Gastrocnemius medialis (tissue), 4 donors: ENCODE data around the gene ST8SIA5. TPM values are rescaled to one million over a fixed set of nuclear protein-coding genes. Genes with fewer than 3 reads are reported as not detected.

Experiments
- ATAC-seq, 2 donors: fragments of 150-250 bp; one replicate each; pipeline ENCODE4 v1.9.1; 2016
- DNase-seq, 2 donors: peaks; one replicate each; pipeline ENCODE4 v3.0.0-alpha.2; 2019
- H3K27ac ChIP-seq, 4 donors: fragments of 200-600 bp; sonication (generic); 1 replicate in 1 of 4; 2 replicates in 3 of 4; pipeline ENCODE4 v1.5.1; 2016 to 2018; ENCODE audit warnings: mild to moderate bottlenecking in 2 of 4, moderate library complexity in 1 of 4
- H3K27me3 ChIP-seq, 3 donors: fragments of 200-600 bp; sonication (generic) in 2 of 3; 1 replicate in 1 of 3; 2 replicates in 2 of 3; pipeline versions ENCODE4 v1.5.1 to v1.6.0; 2016 to 2019; ENCODE audit warnings: mild to moderate bottlenecking in 1 of 3, moderate library complexity in 1 of 3
- H3K36me3 ChIP-seq, 2 donors: fragments of 200-600 bp; sonication (generic) in 1 of 2; one replicate each; pipeline ENCODE4 v1.5.1; 2017 to 2018
- H3K4me1 ChIP-seq, 2 donors: fragments of 200-600 bp; sonication (generic) in 1 of 2; one replicate each; pipeline ENCODE4 v1.5.1; 2016 to 2017; ENCODE audit warnings: mild to moderate bottlenecking in 2 of 2
- H3K4me3 ChIP-seq, 4 donors: fragments of 200-600 bp; sonication (generic) in 3 of 4; 1 replicate in 1 of 4; 2 replicates in 3 of 4; pipeline ENCODE4 v1.5.1; 2016 to 2019; ENCODE audit warnings: mild to moderate bottlenecking in 2 of 4
- H3K9me3 ChIP-seq, 3 donors: fragments of 200-600 bp; sonication (generic) in 2 of 3; 1 replicate in 1 of 3; 2 replicates in 2 of 3; pipeline ENCODE4 v1.5.1; 2016 to 2019
- CTCF ChIP-seq, 5 experiments: fragments of 450-650 bp in 3 of 5; fragments of 200-600 bp in 2 of 5; sonication (generic) in 2 of 5; IDR thresholded peaks in 4 of 5; conservative IDR thresholded peaks in 1 of 5; 1 replicate in 4 of 5; 2 replicates in 1 of 5; pipeline ENCODE4 v1.5.1; 2016 to 2019; ENCODE audit warnings: antibody characterized with exemption in 5 of 5, mild to moderate bottlenecking in 3 of 5, moderate library complexity in 3 of 5
- POLR2A ChIP-seq, 2 donors: fragments of 450-650 bp; IDR thresholded peaks; one replicate each; pipeline ENCODE4 v1.6.1; 2017; ENCODE audit warnings: antibody characterized with exemption in 2 of 2, mild to moderate bottlenecking in 2 of 2, moderate library complexity in 2 of 2
- in situ Hi-C, 4 donors: fragments of 200-750 bp; cut with MboI; loops; one replicate each; pipeline versions ENCODE4 v1.15.0 to v1.8.0; 2017; ENCODE audit warnings: low sequenced_read_pairs in 4 of 4
- intact Hi-C: fragments of 100-400 bp; cut with DNase I; formaldehyde crosslinking; loops from one replicate; pipeline ENCODE4 v1.15.1; 2023; ENCODE audit warnings: low total_unique reads
- total RNA-seq, 4 donors: library from RNA; depleted of rRNA; stranded (reverse); fragments of >200 nt; gene quantifications; one replicate each; pipeline versions ENCODE4 v1.1.0 to v1.2.3, GENCODE V29; 2016

The ST8SIA5 gene
- total RNA-seq, 4 donors from 2014 or later: 1.7 to 7.7 (median 3.6) TPM

GRCh38 chr18:46676182-46676835, 80.5 kb downstream of the ST8SIA5 start:
- no peaks in the 10 kb centered on the region for H3K9me3 ChIP-seq
- intact Hi-C loops (loop anchor here (10.0 kb wide), 1 partner anchor 178 kb away; no protein-coding TSS in a partner anchor), in situ Hi-C loops (no loop called here)
- peaks cover 0 to 25% of the 10 kb centered on the region in 2 donors for H3K4me1 ChIP-seq
- no peak for ATAC-seq
- no peak for DNase-seq
- no peak overlapping the region for H3K4me3 ChIP-seq
- no peaks in the 10 kb centered on the region for H3K27me3 ChIP-seq
- H3K36me3 ChIP-seq: no peaks in the 10 kb centered on the region
- H3K27ac ChIP-seq: no peak overlapping the region
- TF ChIP-seq POLR2A (IDR thresholded peaks at IDR 0.05): no peak
- TF ChIP-seq CTCF (IDR thresholded peaks at IDR 0.05 in 4 of 5, conservative IDR thresholded peaks at IDR 0.05 in 1 of 5): no peak

- H3K9me3 ChIP-seq: no peaks in the 10 kb centered on the region
- intact Hi-C loops (loop anchor here (10.0 kb wide), 1 partner anchor 180 kb away; no protein-coding TSS in a partner anchor), in situ Hi-C loops (no loop called here)
- H3K36me3 ChIP-seq: no peaks in the 10 kb centered on the region
- DNase-seq (peak; percentile 30 to 55), ATAC-seq (peak; percentile 67 to 87)
- TF ChIP-seq POLR2A (IDR thresholded peaks at IDR 0.05): no peak
- no peak for TF ChIP-seq CTCF (IDR thresholded peaks at IDR 0.05 in 4 of 5, conservative IDR thresholded peaks at IDR 0.05 in 1 of 5)
- H3K4me1 ChIP-seq: peaks cover 0 to 15% of the 10 kb centered on the region in 2 donors
- H3K27ac ChIP-seq: no peak overlapping the region
- H3K27me3 ChIP-seq: no peaks in the 10 kb centered on the region
- H3K4me3 ChIP-seq: no peak overlapping the region
Observed at GRCh38 chr18:46675112-46675511, 81.7 kb downstream of the ST8SIA5 start.

GRCh38 chr18:46672062-46672970, 84.5 kb downstream of the ST8SIA5 start:
- Histone ChIP-seq H3K4me1 (peaks cover 7 to 20% of the 10 kb centered on the region in 2 donors), H3K27ac (no peak overlapping the region), H3K9me3 (no peaks in the 10 kb centered on the region), H3K4me3 (no peak overlapping the region), H3K36me3 (no peaks in the 10 kb centered on the region), H3K27me3 (no peaks in the 10 kb centered on the region)
- in situ Hi-C loops: loop anchor here in 1 of 4 donors (25.0 kb wide), 1 partner anchor 385 kb away; no protein-coding TSS in a partner anchor
- TF ChIP-seq CTCF (IDR thresholded peaks at IDR 0.05 in 4 of 5, conservative IDR thresholded peaks at IDR 0.05 in 1 of 5) (no peak), POLR2A (IDR thresholded peaks at IDR 0.05) (no peak)
- ATAC-seq (no peak), DNase-seq (no peak)
- intact Hi-C loops: loop anchor here (10.0 kb wide), 1 partner anchor 182 kb away; no protein-coding TSS in a partner anchor

- DNase-seq (no peak), ATAC-seq (no peak)
- no peak for TF ChIP-seq POLR2A (IDR thresholded peaks at IDR 0.05)
- TF ChIP-seq CTCF (IDR thresholded peaks at IDR 0.05 in 4 of 5, conservative IDR thresholded peaks at IDR 0.05 in 1 of 5): no peak
- H3K27me3 ChIP-seq: no peaks in the 10 kb centered on the region
- peaks cover 5 to 7% of the 10 kb centered on the region in 2 donors for H3K4me1 ChIP-seq
- no peaks in the 10 kb centered on the region for H3K36me3 ChIP-seq
- intact Hi-C loops (no loop called here), in situ Hi-C loops (loop anchor here in 1 of 4 donors (10.0 to 25.0 kb wide), 2 partner anchors 381 to 524 kb away; no protein-coding TSS in a partner anchor)
- no peak overlapping the region for H3K4me3 ChIP-seq
- H3K27ac ChIP-seq: no peak overlapping the region
- H3K9me3 ChIP-seq: no peaks in the 10 kb centered on the region
Observed at GRCh38 chr18:46668694-46669093, 88.2 kb downstream of the ST8SIA5 start.
